Measurements from ENCODE around the gene PAK5. TPM values are rescaled to one million over a fixed set of nuclear protein-coding genes. Genes with fewer than 3 reads are reported as not detected.

Gene PAK5
- total and polyA plus RNA-seq, 8 donors = 1.0 to 2.0 (median 1.5) TPM

DNA sequence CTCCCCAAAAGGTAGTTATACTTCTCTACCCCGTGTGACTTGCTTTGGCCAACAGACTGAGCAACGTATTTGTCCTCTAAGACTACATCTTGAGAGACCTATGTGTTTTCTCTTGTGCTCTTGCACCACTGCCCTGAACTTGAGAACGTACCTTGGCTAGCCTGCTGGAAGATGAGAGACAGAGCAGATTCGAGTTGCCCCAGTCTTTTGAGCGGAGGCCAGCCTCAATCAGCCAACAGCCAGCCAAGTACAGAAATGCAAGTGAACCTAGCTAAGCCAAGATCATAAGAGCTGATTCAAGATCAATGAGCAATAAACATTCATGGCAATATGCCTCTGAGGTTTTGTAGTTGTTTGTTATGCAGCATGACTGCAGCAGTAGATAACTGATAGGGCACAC lies 98.4 kb downstream of the PAK5 start:
- H3K27ac ChIP-seq = no peak overlapping the region
- 67 to 80% methylated on average over 5 of the region's 5 CpGs for WGBS, 2 donors
- ATAC-seq = no peak
- intact Hi-C loops (cut with DNase I) = no loop called here
- no peaks in the 10 kb centered on the region for H3K9me3 ChIP-seq
- H3K4me1 ChIP-seq = no peaks in the 10 kb centered on the region
- H3K36me3 ChIP-seq = no peaks in the 10 kb centered on the region
- H3K4me3 ChIP-seq = no peak overlapping the region
- TF ChIP-seq CTCF (IDR thresholded peaks at IDR 0.05) = no peak
- DNase-seq = no peak
- no peaks in the 10 kb centered on the region for H3K27me3 ChIP-seq
- FAIRE-seq = no peak

GRCh38 chr20:9739991-9740390 lies 98.9 kb downstream of the PAK5 start:
- Histone ChIP-seq H3K4me1 (no peaks in the 10 kb centered on the region), H3K4me3 (no peak overlapping the region), H3K27me3 (no peaks in the 10 kb centered on the region), H3K36me3 (no peaks in the 10 kb centered on the region), H3K9me3 (no peaks in the 10 kb centered on the region), H3K27ac (no peak overlapping the region)
- ATAC-seq (no peak), FAIRE-seq (no peak), DNase-seq (no peak)
- intact Hi-C loops (cut with DNase I) = no loop called here
- WGBS, 2 donors = 62 to 67% methylated on average over 4 of the region's 4 CpGs
- no peak for TF ChIP-seq CTCF (IDR thresholded peaks at IDR 0.05)

DNA sequence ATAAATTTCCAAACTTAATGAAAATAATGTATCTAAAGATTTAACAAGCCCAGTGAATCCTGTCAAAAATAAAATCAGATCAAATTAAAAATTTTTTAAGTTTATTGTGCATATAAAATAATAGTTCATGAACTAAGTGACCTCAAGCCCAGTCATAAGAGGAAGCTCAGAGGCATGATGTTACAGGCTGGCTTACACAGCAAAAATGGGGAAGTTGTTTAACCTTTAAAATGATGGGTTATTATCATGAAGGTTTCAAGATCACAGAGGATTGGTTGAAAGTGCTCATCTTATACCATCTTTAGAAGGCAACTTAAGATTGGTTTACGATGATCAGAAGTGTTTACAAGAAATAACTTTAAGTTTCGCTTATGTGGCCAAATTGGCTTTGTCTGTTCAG lies 102.5 kb downstream of the PAK5 start:
- no peak for ATAC-seq
- Histone ChIP-seq H3K4me3 (no peak overlapping the region), H3K9me3 (no peaks in the 10 kb centered on the region), H3K27ac (no peak overlapping the region), H3K27me3 (no peaks in the 10 kb centered on the region), H3K4me1 (no peaks in the 10 kb centered on the region), H3K36me3 (no peaks in the 10 kb centered on the region)
- DNase-seq = no peak
- intact Hi-C loops (cut with DNase I) = no loop called here
- TF ChIP-seq CTCF (IDR thresholded peaks at IDR 0.05) = no peak
- WGBS, 2 donors = 73 to 77% methylated on average over 2 of the region's 2 CpGs
- FAIRE-seq = no peak

- ATAC-seq (no peak), DNase-seq (no peak), FAIRE-seq (no peak)
- Histone ChIP-seq H3K36me3 (no peaks in the 10 kb centered on the region), H3K9me3 (no peaks in the 10 kb centered on the region), H3K4me1 (no peaks in the 10 kb centered on the region), H3K27ac (no peak overlapping the region), H3K4me3 (no peak overlapping the region), H3K27me3 (no peaks in the 10 kb centered on the region)
- TF ChIP-seq CTCF (IDR thresholded peaks at IDR 0.05) = no peak
- 66 to 77% methylated on average over 7 of the region's 7 CpGs for WGBS, 2 donors
- intact Hi-C loops (cut with DNase I) = no loop called here
Observed at GRCh38 chr20:9723501-9724202, 115.2 kb downstream of the PAK5 start.

- DNase-seq = no peak
- intact Hi-C loops (cut with DNase I) = no loop called here
Observed at GRCh38 chr20:9711872-9712271, 127.0 kb downstream of the PAK5 start.

More at GRCh38 chr20:9711872-9712271, 127.0 kb downstream of the PAK5 start:
- no peak for ATAC-seq
- Histone ChIP-seq H3K4me1 (no peaks in the 10 kb centered on the region), H3K36me3 (no peaks in the 10 kb centered on the region), H3K27ac (no peak overlapping the region), H3K4me3 (no peak overlapping the region), H3K27me3 (no peaks in the 10 kb centered on the region), H3K9me3 (no peaks in the 10 kb centered on the region)
- no peak for FAIRE-seq
- WGBS, 2 donors = 32 to 34% methylated on average over 2 of the region's 2 CpGs
- no peak for TF ChIP-seq CTCF (IDR thresholded peaks at IDR 0.05)
